Suprapubic skin (tissue), 4 donors: Measurements from ENCODE around the gene PTPRN2. TPM values are rescaled to one million over a fixed set of nuclear protein-coding genes. Genes with fewer than 3 reads are reported as not detected.
"Not testable (repeated sequence)": the region's sequence is repeated elsewhere in the genome, so short reads cannot be mapped to it uniquely, and the experiment has no call there.

Source experiments
- DNase-seq, 2 donors: peaks; one replicate each; pipeline ENCODE4 v3.0.0-alpha.2; 2019; ENCODE audit warnings: low spot score in 2 of 2
- H3K27ac ChIP-seq: fragments of 200-600 bp; sonication (generic); one replicate; pipeline ENCODE4 v1.5.1; 2019
- H3K27me3 ChIP-seq: fragments of 200-600 bp; sonication (generic); one replicate; pipeline ENCODE4 v1.5.1; 2019
- H3K36me3 ChIP-seq: fragments of 200-600 bp; sonication (generic); one replicate; pipeline ENCODE4 v1.5.1; 2019
- H3K4me1 ChIP-seq: fragments of 200-600 bp; sonication (generic); one replicate; pipeline ENCODE4 v1.5.1; 2019
- H3K4me3 ChIP-seq: fragments of 200-600 bp; sonication (generic); one replicate; pipeline ENCODE4 v1.5.1; 2019; ENCODE audit warnings: mild to moderate bottlenecking
- H3K9me3 ChIP-seq: fragments of 200-600 bp; sonication (generic); one replicate; pipeline ENCODE4 v1.5.1; 2019
- EP300 ChIP-seq: sonication (generic); formaldehyde crosslinking; IDR thresholded peaks from one replicate; pipeline ENCODE4 v1.6.1; 2017; ENCODE audit warnings: antibody characterized with exemption
- POLR2A ChIP-seq, 2 donors: fragments of 450-650 bp; IDR thresholded peaks; one replicate each; pipeline ENCODE4 v1.6.1; 2017; ENCODE audit warnings: antibody characterized with exemption in 2 of 2, mild to moderate bottlenecking in 2 of 2, moderate library complexity in 2 of 2
- POLR2AphosphoS5 ChIP-seq, 3 donors: sonication (generic); formaldehyde crosslinking; IDR thresholded peaks; one replicate each; pipeline ENCODE4 v1.6.1; 2017; ENCODE audit warnings: antibody characterized with exemption in 3 of 3
- WGBS: methylation state at CpG from one replicate; pipeline ENCODE4 v1.1.5; 2018; 5-methylcytosine and 5-hydroxymethylcytosine counted together
- total RNA-seq, 4 donors: library from RNA; depleted of rRNA; stranded (reverse); fragments of >200 nt; gene quantifications; one replicate each; pipeline ENCODE4 v1.1.0, GENCODE V29; 2016
- TF ChIP-seq, protein P1 (sequence below), 2 donors: fragments of 200-600 bp in 1 of 2; fragments of 450-650 bp in 1 of 2; sonication (generic) in 1 of 2; IDR thresholded peaks; one replicate each; pipeline ENCODE4 v1.5.1; 2016 to 2019; ENCODE audit warnings: antibody characterized with exemption in 2 of 2, mild to moderate bottlenecking in 1 of 2, moderate library complexity in 1 of 2

The PTPRN2 gene
- total RNA-seq, 4 donors from 2014 or later = 0.23 to 1.8 (median 1.3) TPM

DNA sequence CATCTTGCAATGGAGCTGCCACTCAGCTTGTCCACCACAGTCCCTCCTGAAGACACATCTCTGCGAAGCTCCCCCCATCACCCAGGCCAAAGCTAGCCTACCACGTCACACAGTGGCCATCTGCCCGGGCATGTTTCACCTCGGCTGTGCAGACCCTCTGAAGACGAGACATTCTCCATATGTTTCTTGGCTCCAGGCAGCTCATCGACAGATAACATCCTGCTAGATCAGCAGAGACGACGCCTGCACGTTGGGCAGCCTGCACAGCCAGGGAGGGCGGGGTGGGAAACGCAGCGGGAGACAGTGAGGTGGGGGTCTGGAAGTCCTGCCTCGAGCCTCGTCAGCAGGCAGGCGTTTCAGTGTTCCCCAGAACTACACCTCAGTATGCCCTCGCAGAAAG, 53.0 kb downstream of the PTPRN2 start:
- H3K9me3 ChIP-seq = no peaks in the 10 kb centered on the region
- no peaks in the 10 kb centered on the region for H3K36me3 ChIP-seq
- 55% methylated on average over 12 of the region's 16 CpGs for WGBS
- no peak for DNase-seq
- H3K27me3 ChIP-seq = peaks cover 8% of the 10 kb centered on the region
- no peaks in the 10 kb centered on the region for H3K4me1 ChIP-seq
- no peak for TF ChIP-seq POLR2AphosphoS5 (IDR thresholded peaks at IDR 0.05)
- no peak for TF ChIP-seq POLR2A (IDR thresholded peaks at IDR 0.05)
- TF ChIP-seq, protein P1, sequence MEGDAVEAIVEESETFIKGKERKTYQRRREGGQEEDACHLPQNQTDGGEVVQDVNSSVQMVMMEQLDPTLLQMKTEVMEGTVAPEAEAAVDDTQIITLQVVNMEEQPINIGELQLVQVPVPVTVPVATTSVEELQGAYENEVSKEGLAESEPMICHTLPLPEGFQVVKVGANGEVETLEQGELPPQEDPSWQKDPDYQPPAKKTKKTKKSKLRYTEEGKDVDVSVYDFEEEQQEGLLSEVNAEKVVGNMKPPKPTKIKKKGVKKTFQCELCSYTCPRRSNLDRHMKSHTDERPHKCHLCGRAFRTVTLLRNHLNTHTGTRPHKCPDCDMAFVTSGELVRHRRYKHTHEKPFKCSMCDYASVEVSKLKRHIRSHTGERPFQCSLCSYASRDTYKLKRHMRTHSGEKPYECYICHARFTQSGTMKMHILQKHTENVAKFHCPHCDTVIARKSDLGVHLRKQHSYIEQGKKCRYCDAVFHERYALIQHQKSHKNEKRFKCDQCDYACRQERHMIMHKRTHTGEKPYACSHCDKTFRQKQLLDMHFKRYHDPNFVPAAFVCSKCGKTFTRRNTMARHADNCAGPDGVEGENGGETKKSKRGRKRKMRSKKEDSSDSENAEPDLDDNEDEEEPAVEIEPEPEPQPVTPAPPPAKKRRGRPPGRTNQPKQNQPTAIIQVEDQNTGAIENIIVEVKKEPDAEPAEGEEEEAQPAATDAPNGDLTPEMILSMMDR (IDR thresholded peaks at IDR 0.05) = no peak
- TF ChIP-seq EP300 = no peak
- no peak overlapping the region for H3K27ac ChIP-seq
- H3K4me3 ChIP-seq = no peak overlapping the region

DNA sequence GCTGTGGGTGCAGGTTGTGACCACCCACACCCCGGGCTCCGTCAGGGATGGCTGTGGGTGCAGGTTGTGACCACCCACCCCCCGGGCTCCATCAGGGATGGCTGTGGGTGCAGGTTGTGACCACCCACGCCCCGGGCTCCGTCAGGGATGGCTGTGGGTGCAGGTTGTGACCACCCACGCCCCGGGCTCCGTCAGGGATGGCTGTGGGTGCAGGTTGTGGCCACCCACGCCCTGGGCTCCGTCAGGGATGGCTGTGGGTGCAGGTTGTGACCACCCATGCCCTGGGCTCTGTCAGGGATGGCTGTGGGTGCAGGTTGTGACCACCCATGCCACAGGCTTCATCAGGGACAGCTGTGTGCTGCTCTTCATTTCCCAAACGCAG, 53.5 kb downstream of the PTPRN2 start:
- H3K4me3 ChIP-seq, H3K36me3 ChIP-seq, H3K27me3 ChIP-seq, H3K4me1 ChIP-seq, DNase-seq, H3K9me3 ChIP-seq, H3K27ac ChIP-seq: not testable (repeated sequence)
- WGBS = 80% methylated on average over 2 of the region's 12 CpGs

DNA sequence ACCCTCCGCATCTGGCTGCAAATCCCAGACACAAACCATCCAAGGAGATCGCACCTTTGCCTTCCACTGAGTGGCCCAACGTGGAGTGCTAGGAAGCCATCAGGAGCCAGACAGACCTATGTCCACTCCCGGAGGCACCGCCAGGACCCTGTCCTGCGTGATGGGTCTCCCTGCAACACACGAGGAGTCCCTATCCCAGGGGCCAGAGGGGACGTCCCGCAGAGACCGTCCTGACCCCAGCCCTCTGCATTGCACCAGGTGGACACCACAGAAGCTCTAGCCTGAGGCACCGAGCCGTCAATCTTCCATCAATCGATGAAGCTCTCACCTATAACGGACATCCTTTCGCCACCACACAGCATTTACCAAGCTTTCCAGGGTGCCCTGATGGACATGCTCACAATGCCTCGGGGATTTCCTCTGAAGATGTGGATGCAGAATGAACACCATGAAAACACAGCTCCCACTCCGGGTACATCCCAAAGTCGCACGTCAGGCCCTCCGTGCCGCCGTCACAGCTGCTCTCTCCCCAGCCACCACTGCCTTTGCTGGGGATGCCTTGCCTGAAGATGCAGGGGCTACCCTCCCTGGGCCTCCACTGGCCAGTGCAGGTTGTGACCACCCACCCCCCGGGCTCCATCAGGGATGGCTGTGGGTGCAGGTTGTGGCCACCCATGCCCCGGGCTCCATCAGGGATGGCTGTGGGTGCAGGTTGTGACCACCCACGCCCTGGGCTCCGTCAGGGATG, 54.1 kb downstream of the PTPRN2 start:
- Histone ChIP-seq H3K27ac (no peak overlapping the region), H3K27me3 (peaks cover 8% of the 10 kb centered on the region), H3K36me3 (no peaks in the 10 kb centered on the region), H3K4me1 (no peaks in the 10 kb centered on the region), H3K4me3 (no peak overlapping the region), H3K9me3 (no peaks in the 10 kb centered on the region)
- no peak for DNase-seq
- TF ChIP-seq POLR2AphosphoS5 (IDR thresholded peaks at IDR 0.05) (no peak), EP300 (no peak), POLR2A (IDR thresholded peaks at IDR 0.05) (no peak)
- TF ChIP-seq, protein P1 (IDR thresholded peaks at IDR 0.05) = no peak
- 87% methylated on average over 9 of the region's 26 CpGs for WGBS

DNA sequence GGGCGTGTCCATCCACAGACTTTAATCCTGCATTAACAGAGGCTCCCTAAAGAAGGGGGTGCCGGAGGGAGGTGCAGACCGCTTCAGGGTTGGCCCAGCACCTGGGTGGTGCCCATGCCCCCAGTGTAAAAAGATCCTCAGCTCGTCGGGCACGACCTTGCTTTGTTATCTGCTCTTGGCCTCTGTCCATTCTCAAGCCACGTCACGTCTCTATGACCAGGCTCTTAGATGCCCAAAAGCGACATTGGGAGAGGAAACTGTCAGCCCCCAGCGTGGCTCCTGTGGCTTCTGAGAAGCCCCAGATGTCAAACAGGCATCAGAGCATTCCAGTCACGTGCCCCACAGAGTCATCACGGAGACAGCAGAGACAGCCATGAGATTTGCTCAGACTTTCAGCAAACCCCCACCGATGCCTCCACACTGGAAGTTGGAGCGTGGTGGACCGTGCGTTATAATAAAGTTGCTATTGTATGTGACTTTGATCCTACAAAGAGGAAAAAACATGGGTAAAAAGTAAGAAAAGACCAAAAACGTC, 55.5 kb downstream of the PTPRN2 start:
- Histone ChIP-seq H3K27ac (no peak overlapping the region), H3K36me3 (no peaks in the 10 kb centered on the region), H3K9me3 (no peaks in the 10 kb centered on the region), H3K27me3 (peaks cover 13% of the 10 kb centered on the region), H3K4me1 (no peaks in the 10 kb centered on the region), H3K4me3 (no peak overlapping the region)
- whole genome bisulfite sequencing = 73% methylated on average over 17 of the region's 17 CpGs
- TF ChIP-seq, protein P1 (IDR thresholded peaks at IDR 0.05) = no peak
- TF ChIP-seq EP300 (no peak), POLR2A (IDR thresholded peaks at IDR 0.05) (no peak), POLR2AphosphoS5 (IDR thresholded peaks at IDR 0.05) (no peak)
- DNase-seq = no peak

DNA sequence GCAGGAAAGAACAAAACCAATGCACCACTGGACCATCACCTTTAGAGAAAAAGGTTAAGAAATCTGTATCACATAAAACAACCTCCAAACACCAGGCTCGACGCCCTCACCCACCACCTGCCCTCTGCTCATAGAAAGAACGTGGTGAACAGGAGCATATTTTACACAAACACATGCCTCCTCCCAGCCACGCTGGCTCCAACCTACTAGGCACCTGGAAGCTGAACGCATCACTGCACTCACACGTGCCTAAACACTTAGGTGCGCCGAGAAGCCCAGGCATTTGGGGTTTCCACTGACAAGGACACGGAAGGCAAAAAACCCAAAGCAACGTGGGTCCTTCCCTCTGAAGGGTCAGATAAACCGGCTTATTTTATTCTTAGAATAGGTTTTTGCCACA, 56.0 kb downstream of the PTPRN2 start:
- H3K27me3 ChIP-seq = peaks cover 16% of the 10 kb centered on the region
- no peaks in the 10 kb centered on the region for H3K9me3 ChIP-seq
- TF ChIP-seq EP300 = no peak
- TF ChIP-seq, protein P1 (IDR thresholded peaks at IDR 0.05) = no peak
- no peak for TF ChIP-seq POLR2AphosphoS5 (IDR thresholded peaks at IDR 0.05)
- TF ChIP-seq POLR2A (IDR thresholded peaks at IDR 0.05) = no peak
- H3K4me1 ChIP-seq = no peaks in the 10 kb centered on the region
- H3K27ac ChIP-seq = no peak overlapping the region
- no peak overlapping the region for H3K4me3 ChIP-seq
- H3K36me3 ChIP-seq = no peaks in the 10 kb centered on the region
- DNase-seq = no peak
- 80% methylated on average over 11 of the region's 11 CpGs for WGBS
